ENCODE measurements around the gene FBXO21. TPM values are rescaled to one million over a fixed set of nuclear protein-coding genes. Genes with fewer than 3 reads are reported as not detected.

The FBXO21 gene
- total and polyA plus RNA-seq, 2 of the 4 experiments (the other 2 are of a cell fraction) = 43.6 to 56.6 TPM

- Histone ChIP-seq H2BK15ac (ENCODE audit: low read depth, low read length) (no peak overlapping the region), H4K20me1 (ENCODE audit: insufficient read depth, low read length) (peaks cover 4% of the 10 kb centered on the region; the same call in 1 of the 2 replicates), H2AK9ac (replicated peaks; ENCODE audit: low read depth, low read length, poor library complexity) (no peak overlapping the region), H3K4me2 (ENCODE audit: low read depth, low read length) (no peak overlapping the region), H4K5ac (ENCODE audit: low read depth, low read length) (no peak overlapping the region), H3K14ac (replicated peaks; ENCODE audit: low read depth, low read length) (no peak overlapping the region), H3K9ac (ENCODE audit: low read depth, low read length) (no peak overlapping the region), H3K36me3 (ENCODE audit: control insufficient read depth, insufficient read depth, low read length) (peaks cover 29% of the 10 kb centered on the region), H3K4ac (ENCODE audit: low read depth, low read length) (no peak overlapping the region), H4K8ac (ENCODE audit: low read depth in 2 of 2, low read length in 2 of 2) (no peak overlapping the region), H3K9me3 (ENCODE audit: control insufficient read depth, insufficient read depth, low read length) (no peaks in the 10 kb centered on the region), H3K27ac (ENCODE audit: insufficient read depth, low read length) (no peak overlapping the region), H3K56ac (ENCODE audit: extremely low read depth, insufficient read depth, low read length) (no peak overlapping the region), H3K18ac (ENCODE audit: low read depth, low read length) (no peak overlapping the region), H3K27me3 (ENCODE audit: control insufficient read depth, insufficient read depth, low read length) (no peaks in the 10 kb centered on the region), H2AFZ (replicated peaks; ENCODE audit: low read length, poor library complexity) (no peak overlapping the region), H3K79me1 (ENCODE audit: low read depth in 1 of 2, low read length in 2 of 2) (no peaks in the 10 kb centered on the region), H2BK5ac (ENCODE audit: low read depth, low read length, poor library complexity, severe bottlenecking) (no peak overlapping the region), H2BK120ac (ENCODE audit: low read depth, low read length) (no peak overlapping the region), H3K23ac (ENCODE audit: low read depth, low read length) (no peak overlapping the region), H3K9me1 (ENCODE audit: insufficient read depth, low read length) (peaks cover 3% of the 10 kb centered on the region; the same call in 1 of the 2 replicates), H2AK5ac (ENCODE audit: low read depth, low read length) (no peak overlapping the region), H4K91ac (ENCODE audit: insufficient read depth, low read depth, low read length) (no peak overlapping the region), H3K4me1 (ENCODE audit: control insufficient read depth, insufficient read depth, low read length) (no peaks in the 10 kb centered on the region), H3K4me3 (ENCODE audit: insufficient read depth, low read depth, low read length) (no peak overlapping the region), H2BK20ac (ENCODE audit: low read depth, low read length) (no peak overlapping the region)
- POLR2A ChIA-PET (ENCODE audit: unreplicated experiment) = no interaction called here
- no peak for DNase-seq
- in situ Hi-C loops (cut with MboI; ENCODE audit: low sequenced_read_pairs) = no loop called here
- TF ChIP-seq MXI1 (IDR thresholded peaks at IDR 0.05; ENCODE audit: borderline replicate concordance, low read depth, low read length) = no peak
- TF ChIP-seq RFX5 (IDR thresholded peaks at IDR 0.05; ENCODE audit: low read depth, low read length) = no peak
- TF ChIP-seq, protein P1, sequence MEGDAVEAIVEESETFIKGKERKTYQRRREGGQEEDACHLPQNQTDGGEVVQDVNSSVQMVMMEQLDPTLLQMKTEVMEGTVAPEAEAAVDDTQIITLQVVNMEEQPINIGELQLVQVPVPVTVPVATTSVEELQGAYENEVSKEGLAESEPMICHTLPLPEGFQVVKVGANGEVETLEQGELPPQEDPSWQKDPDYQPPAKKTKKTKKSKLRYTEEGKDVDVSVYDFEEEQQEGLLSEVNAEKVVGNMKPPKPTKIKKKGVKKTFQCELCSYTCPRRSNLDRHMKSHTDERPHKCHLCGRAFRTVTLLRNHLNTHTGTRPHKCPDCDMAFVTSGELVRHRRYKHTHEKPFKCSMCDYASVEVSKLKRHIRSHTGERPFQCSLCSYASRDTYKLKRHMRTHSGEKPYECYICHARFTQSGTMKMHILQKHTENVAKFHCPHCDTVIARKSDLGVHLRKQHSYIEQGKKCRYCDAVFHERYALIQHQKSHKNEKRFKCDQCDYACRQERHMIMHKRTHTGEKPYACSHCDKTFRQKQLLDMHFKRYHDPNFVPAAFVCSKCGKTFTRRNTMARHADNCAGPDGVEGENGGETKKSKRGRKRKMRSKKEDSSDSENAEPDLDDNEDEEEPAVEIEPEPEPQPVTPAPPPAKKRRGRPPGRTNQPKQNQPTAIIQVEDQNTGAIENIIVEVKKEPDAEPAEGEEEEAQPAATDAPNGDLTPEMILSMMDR (conservative IDR thresholded peaks at IDR 0.05; ENCODE audit: low read depth, low read length) = no peak
- TF ChIP-seq FOS (IDR thresholded peaks at IDR 0.05; ENCODE audit: low read depth, low read length) = no peak
- no peak for TF ChIP-seq RAD21 (IDR thresholded peaks at IDR 0.05; ENCODE audit: low read length)
- no peak for TF ChIP-seq NFE2L2 (IDR thresholded peaks at IDR 0.05; ENCODE audit: low read depth, low read length)
- no peak for TF ChIP-seq MAZ (IDR thresholded peaks at IDR 0.05; ENCODE audit: borderline replicate concordance, low read depth, low read length)
- TF ChIP-seq ELK1 (IDR thresholded peaks at IDR 0.05; ENCODE audit: borderline replicate concordance, low read depth, low read length) = no peak
- no peak for TF ChIP-seq CHD1 (IDR thresholded peaks at IDR 0.05; ENCODE audit: low read depth, low read length)
- TF ChIP-seq RCOR1 (IDR thresholded peaks at IDR 0.05; ENCODE audit: insufficient replicate concordance, low read length) = no peak
- no peak for TF ChIP-seq BHLHE40 (IDR thresholded peaks at IDR 0.05; ENCODE audit: low read depth, low read length)
- no peak for TF ChIP-seq SMC3 (IDR thresholded peaks at IDR 0.05; ENCODE audit: low read depth, low read length)
- TF ChIP-seq MAFK (IDR thresholded peaks at IDR 0.05; ENCODE audit: low read depth, low read length) = no peak
- TF ChIP-seq POLR2A (IDR thresholded peaks at IDR 0.05; ENCODE audit: low read depth, low read length) = no peak
- TF ChIP-seq, protein P2, sequence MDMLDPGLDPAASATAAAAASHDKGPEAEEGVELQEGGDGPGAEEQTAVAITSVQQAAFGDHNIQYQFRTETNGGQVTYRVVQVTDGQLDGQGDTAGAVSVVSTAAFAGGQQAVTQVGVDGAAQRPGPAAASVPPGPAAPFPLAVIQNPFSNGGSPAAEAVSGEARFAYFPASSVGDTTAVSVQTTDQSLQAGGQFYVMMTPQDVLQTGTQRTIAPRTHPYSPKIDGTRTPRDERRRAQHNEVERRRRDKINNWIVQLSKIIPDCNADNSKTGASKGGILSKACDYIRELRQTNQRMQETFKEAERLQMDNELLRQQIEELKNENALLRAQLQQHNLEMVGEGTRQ (IDR thresholded peaks at IDR 0.05; ENCODE audit: low read depth, low read length) = no peak
- no peak for TF ChIP-seq CEBPB (IDR thresholded peaks at IDR 0.05; ENCODE audit: low read depth, low read length)
- no TSS peak for BruUV-seq (replicated peaks)
- 91% methylated on average over 12 of the region's 15 CpGs; no CpG with 5 or more reads in 1 of the 2 experiments for WGBS, 2 experiments (ENCODE audit: extremely low coverage in 2 of 2, insufficient read length in 1 of 2)
- no peak for ATAC-seq (ENCODE audit: low read depth)
- intact Hi-C loops (cut with micrococcal nuclease) = no loop called here
- dilution Hi-C loops (cut with HindIII; ENCODE audit: low sequenced_read_pairs, unreplicated experiment) = no loop called here
- CTCF ChIA-PET = no interaction called here
Observed at GRCh38 chr12:117144599-117144998, 45.7 kb downstream of the FBXO21 start.
